Measurements from ENCODE around the gene IDE. TPM values are rescaled to one million over a fixed set of nuclear protein-coding genes. Genes with fewer than 3 reads are reported as not detected.
A peak's percentile ranks its signal among the peaks of the same experiment; 100 is the strongest.

Gene IDE
- total RNA-seq, 1 experiment from 2014 or later, result 28.3 TPM

DNA sequence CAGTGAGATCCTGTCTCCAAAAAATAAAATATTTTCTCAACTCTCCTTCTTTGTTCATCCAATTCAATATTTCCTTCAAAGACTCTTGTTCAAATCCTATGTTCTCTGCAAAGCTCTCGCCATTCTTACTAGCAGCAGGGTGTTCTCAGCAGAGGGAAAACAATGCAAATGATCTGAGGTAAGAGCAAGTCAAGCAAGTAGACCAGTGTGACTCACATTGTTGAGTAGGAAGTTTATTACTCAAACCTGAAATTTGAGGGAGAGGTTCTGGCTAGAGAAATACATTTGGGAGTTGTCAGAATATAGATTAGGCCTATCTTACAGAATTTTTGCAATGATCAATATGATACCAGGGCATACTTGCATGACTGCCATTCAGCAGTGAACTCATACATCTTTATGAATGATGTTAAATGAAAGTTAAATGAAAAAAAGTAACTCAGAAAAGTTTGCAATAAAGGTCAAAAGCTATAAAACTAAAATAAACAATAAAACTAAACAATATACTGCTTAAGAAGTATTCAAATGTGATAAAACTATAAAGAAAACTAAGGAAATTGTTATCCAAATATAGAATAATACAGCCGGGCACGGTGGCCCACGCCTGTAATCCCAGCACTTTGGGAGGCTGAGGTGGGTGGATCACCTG lies 5.8 kb downstream of the IDE start:
- peak; percentile 69 for DNase-seq (ENCODE audit: low read depth)

DNA sequence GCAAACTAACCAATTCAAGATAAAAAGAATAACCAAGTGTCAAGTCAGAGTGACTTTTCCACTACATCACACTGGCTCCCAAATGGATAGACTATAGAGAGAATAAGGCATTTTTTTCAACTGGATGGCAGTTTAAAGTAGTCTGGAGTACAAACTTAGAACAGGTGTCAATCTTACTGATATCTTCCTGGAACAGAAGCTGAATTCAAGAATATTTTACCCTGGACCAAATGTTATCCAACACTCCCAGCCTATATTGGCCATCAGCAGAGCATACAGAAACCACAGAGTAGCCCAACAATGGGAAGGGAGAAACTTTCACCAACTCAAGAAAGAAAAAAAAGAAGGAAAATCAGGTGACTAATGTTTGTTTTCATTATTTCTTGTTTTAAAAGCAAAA lies 11.5 kb downstream of the IDE start:
- no peak for DNase-seq (ENCODE audit: low read depth)

GRCh38 chr10:92559046-92559445 lies 14.8 kb downstream of the IDE start:
- no peak for DNase-seq (ENCODE audit: low read depth)

DNA sequence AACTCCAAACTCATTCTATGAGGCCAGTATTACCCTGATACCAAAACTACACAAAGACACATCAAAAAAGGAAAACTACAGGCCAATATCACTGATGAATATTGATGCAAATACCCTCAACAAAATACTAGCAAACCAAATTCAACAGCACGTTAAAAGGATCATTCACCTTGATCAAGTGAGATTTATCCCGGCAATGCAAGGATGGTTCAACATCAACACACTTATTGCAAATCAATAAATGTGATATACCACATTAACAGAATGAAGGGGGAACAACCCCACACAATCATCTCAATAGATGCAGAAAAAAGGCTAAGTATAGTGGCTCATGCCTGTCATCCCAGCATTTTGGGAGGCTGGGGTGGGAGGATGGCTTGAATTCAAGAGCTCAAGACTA lies 19.9 kb downstream of the IDE start:
- no peak for DNase-seq (ENCODE audit: low read depth)

DNA sequence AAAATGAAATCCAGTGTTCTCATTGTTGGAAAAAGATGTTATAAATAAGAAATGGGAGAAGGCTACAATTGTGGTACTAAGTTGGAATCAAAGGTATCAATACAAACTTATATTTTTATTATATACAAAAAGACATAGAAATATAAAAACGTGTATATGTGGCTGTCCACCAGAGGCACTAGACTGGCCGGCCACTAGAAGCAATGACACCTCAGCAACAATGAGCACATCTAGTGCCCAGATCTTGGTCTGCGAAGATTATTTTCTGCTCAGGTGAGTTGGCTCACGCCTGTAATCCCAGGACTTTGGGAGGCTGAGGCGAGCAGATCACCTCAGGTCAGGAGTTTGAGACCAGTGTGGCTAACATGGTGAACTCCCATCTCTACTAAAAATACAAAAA lies 21.6 kb downstream of the IDE start:
- DNase-seq (ENCODE audit: low read depth), result no peak

DNA sequence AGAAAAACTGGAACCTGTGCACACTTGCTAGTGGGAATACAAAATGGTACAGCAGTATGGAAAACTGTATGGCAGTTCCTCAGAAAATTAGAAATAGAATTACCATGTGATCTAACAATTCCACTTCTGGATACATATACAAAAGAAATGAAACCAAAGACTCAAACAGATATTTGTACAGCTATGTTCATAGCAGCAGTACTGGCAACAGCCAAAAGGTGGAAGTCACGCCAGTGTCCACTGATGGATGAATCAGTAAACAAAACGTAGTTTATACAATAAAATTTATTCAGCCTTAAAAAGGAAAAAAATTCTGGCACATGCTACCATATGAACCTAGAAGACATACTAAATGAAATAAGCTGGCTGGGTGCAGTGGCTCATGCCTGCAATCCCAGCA lies 23.0 kb downstream of the IDE start:
- DNase-seq (ENCODE audit: low read depth), result peak; percentile 6

GRCh38 chr10:92547676-92548075 lies 26.2 kb downstream of the IDE start:
- no peak for DNase-seq (ENCODE audit: low read depth)

- no peak for DNase-seq (ENCODE audit: low read depth)
Measured at GRCh38 chr10:92545556-92545955, 28.3 kb downstream of the IDE start.

GRCh38 chr10:92544296-92544695 lies 29.6 kb downstream of the IDE start:
- DNase-seq (ENCODE audit: low read depth), result peak; percentile 81

DNA sequence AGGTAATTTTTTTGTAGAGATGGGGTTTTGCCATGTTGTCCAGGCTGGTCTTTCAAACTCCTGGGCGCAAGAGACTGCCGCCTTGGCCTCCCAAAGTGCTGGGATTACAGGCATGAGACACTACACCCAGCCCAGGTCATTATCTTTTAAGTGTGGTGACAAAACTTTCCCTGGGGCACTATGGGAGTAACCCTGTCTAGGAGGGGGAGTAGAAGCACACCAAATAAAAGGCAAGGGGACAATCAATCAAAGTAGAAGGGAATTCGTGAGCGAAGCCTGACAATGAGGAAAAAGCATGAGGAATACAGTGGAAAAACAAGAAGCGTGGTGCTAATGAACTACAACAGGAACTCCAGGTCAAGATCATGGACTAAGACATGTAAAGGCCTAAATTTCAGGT lies 31.4 kb downstream of the IDE start:
- no peak for DNase-seq (ENCODE audit: low read depth)

GRCh38 chr10:92541583-92541982 lies 32.3 kb downstream of the IDE start:
- no peak for DNase-seq (ENCODE audit: low read depth)

GRCh38 chr10:92538231-92538958 lies 35.5 kb downstream of the IDE start:
- DNase-seq (ENCODE audit: low read depth), result no peak

- no peak for DNase-seq (ENCODE audit: low read depth)
Measured at GRCh38 chr10:92530891-92531535, 42.9 kb downstream of the IDE start.

DNA sequence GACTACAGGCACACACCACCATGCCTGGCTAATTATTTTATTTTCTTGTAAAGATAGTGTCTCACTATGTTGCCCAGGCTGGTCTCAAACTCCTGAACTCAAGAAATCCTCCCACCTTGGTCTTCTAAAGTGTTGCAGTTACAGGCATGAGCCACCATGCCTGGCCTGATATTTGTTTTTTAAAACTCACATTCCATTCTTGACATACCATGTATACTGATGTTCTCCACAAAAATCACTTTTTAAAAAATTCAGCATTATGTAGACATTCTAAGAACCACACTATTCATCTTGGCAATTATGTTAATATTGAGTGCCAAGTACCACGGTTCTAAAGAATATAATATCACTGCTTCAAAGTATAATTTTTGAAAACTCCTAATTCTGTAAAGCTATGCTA lies 43.5 kb downstream of the IDE start:
- no peak for DNase-seq (ENCODE audit: low read depth)

DNA sequence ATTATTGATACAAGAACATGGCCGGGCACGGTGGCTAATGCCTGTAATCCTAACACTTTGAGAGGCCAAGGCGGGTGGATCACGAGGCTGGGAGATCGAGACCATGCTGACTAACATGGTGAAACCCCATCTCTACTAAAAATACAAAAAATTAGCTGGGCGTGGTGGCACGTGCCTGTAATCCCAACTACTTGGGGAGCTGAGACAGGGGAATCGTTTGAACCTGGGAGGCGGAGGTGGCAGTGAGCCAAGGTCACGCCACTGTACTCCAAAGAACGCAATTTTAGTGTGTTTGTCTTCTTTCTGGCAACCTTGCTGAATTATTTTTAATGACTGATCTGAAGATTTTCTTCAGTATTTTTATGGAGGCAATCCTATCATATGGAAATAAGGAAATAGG lies 46.2 kb downstream of the IDE start:
- no peak for DNase-seq (ENCODE audit: low read depth)

GRCh38 chr10:92523639-92524038 lies 50.3 kb downstream of the IDE start:
- DNase-seq (ENCODE audit: low read depth), result no peak

GRCh38 chr10:92517034-92517655 lies 56.7 kb downstream of the IDE start:
- DNase-seq (ENCODE audit: low read depth), result peak; percentile 72

GRCh38 chr10:92508866-92509265 lies 65.0 kb downstream of the IDE start:
- DNase-seq (ENCODE audit: low read depth), result no peak

DNA sequence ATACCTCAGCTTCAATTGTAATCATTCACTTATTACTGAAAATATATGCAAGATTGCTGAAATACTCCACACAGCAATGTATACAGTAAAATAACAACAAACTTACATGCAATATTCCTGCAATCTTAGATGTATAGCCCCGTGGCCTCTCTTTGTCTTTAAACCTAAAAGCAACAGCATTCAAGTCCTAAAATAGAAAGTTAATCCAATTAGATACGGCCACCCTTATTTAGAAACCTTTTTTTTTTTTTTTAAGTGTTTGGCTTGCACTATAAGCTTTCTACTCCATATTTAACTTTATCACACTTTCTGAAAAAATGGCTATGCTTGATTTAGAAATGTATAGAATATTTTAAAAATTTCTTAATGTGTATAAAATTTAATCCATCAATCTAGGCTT lies 67.6 kb downstream of the IDE start:
- DNase-seq (ENCODE audit: low read depth), result no peak

DNA sequence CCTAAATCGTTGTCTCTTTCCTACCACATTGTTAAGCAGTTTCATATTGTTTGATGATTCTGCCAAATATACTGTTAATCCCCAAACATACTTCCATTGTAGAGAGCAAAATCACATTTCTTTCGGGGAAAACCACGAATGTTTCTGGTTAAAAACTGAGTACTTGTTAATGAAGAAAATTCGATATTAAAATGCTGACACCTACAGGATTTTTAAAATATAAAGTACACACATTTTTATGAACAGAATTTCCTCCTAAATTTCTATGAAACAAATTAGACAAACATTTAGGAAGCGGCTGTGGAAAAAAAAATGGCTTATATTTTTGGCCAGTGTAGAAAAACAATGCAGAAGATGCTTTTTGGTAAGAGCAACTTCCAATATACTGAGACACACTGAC lies 68.8 kb downstream of the IDE start:
- no peak for DNase-seq (ENCODE audit: low read depth)

DNA sequence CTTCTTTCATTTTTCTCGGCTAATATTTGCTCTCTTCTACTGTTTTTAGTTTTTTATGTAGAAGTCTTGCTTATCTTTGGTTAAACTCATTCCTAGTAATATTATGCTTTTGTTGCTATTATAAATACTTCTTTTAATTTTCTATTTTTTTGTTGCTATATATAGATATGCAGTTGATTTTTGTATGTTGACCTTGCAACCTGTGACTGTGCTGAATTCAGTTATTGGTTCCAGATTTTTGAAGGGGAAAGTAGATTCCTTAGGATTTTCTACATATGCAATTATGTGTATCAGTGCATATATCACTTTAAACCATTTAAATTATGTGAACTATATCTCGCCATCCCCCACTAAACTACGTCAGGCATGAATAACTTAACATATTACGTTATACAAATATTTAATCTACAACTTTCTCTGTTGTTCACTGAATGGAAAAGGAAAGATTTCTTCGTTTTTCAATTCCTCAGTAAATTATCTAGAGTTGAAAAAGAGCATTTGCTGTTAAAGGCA lies 71.5 kb downstream of the IDE start:
- no peak for DNase-seq (ENCODE audit: low read depth)

GRCh38 chr10:92493362-92493761 lies 80.5 kb downstream of the IDE start:
- no peak for DNase-seq (ENCODE audit: low read depth)

All from M059J (cell line).